HG03159 (cell line): ENCODE results near the gene AFMID.

Experiments
- ATAC-seq: cut with Tn5 transposase; IDR thresholded peaks from one replicate; pipeline ENCODE4 v1.9.1; 2021; ENCODE audit warnings: mild to moderate bottlenecking, moderate library complexity; ENCODE audit not compliant: unreplicated experiment

The AFMID gene

DNA sequence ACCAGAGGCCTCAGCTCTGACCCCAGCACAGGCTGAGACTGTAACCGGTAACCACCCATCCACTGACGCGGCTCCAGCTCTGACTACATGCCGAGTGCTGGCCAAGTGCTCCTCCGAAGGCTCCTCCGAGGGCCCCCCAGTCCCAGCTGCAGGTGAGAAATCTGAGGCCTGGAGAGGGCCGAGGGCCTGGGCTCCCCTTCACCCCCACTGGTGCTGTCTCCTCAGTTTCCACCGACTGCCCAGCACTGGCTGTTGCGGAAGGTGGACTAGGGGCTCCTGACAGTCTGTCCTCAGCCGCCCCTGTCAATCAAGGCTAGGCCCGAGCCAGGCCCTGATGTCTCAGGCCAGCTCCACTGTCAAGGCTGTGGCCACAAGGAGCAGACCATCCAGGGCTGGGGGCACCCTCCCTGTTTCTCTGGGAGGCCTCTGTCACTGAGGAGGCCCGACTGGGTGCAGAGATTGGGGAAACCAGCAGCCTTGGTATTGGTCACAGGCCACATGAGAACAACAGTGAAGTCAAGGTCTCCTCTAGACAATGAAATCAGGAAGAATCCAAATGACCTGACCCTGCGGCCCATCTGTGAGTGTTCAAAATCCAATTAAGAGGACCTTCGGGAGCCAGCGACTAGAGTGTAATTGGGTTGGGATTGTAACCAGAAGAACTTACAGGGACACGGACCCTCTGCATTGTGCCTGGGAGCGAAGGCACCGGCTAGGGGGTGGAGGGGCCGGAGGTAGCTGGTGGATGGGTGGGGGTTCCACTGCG lies 49.4 kb downstream of the AFMID start:
- ATAC-seq: no peak

DNA sequence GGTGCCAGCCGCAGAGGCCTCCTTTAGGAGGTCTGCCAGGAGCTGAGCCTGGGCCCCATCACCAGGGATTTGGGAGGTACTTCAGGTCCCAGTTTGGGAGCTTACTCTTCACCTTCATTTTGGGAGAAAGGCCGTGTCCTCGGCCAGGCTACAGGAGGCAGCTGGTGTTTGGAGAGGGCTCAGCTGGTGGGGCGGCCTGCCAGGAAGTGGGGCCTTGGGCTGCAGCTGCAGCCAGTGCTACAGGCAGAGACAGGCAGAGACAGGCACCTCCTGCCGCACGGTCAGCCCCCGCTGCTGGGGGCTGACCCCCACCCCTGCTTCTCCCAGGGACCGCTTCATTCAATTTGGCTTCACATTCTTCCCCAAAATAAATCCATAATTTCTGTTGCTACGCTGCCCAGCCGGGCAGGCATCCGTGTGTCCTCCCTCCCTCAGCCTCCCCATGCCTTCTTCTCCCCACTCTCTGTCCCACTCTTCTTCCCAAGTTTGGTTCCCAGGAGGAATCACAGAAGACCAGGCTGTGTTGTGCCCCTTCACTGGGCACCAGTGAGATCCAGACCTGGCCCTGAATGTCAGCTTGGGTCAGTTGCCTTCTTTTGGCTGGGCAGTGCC lies 50.3 kb downstream of the AFMID start:
- no peak for ATAC-seq

GRCh38 chr17:78238823-78239488 lies 51.8 kb downstream of the AFMID start:
- ATAC-seq: no peak

DNA sequence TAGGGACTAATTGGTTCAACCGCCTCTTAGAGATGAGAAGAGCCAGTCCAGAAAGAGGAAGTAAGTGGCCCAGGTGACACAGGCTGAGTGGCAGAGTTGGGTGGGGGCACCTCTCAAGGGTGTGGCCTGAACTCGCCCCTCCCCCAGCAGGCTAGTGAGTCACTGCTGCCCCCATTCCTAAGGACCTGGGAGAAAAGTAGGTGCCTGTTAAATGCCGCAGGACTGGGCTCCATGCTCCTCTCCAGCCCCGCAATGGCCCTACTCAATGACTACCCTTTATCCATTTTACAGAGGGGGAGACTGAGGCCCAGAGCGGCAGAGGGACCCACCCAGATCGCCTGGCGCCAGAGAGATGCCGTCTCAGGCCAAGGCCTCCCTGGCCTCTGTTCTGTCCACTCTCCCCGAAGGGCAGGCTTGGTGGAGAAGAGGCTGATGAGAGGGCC lies 52.3 kb downstream of the AFMID start:
- ATAC-seq: no peak

DNA sequence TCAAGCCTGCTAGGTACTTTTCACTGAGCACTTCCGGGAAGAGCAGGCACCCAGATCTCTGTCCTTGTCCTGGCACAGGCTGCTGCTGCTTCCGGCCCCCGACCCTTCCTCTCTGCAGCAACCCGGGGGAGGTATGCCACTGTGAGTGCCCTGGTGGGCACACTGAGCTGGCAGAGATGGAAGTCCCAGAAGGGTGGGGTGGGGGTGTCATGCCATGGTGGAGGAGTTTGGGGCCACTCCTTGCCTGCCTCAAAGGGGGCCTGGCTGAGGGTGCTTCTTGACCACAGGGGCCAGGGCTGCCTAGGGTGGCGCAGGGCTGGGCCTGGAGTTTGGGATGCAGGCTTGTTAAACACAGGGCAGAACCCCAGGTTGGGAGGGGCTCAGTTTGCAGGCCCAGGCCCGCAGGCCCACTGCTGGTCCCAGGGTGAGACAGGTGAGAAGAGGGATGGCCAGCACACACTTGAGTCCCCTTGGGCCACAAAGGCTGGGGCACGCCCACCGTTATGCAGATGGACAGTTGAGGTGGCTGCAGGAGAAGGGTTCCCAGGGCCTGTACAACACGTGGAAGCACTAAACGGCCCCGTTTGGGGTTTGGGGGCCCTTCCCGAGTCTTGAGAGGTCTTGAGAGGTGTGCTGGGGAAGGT lies 53.0 kb downstream of the AFMID start:
- no peak for ATAC-seq

DNA sequence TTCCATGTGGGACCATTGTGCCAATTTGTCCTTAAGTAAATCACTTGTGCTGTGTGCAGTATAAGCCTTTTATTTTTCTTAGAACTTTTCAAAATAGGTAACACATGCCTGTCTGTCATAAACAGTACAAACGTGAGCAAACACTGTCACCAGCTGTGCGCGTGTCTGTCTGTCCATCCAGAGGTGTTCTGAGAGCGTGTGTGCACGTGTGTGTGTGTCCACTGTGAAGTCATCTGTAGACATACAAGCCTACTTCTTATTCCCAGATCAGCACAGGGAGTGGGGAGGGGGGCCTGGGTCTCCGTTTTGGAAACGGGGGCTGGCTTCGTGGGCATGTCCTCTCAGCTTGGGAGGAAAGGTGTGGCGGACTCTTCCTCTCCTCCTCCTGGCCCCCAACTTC lies 53.7 kb downstream of the AFMID start:
- ATAC-seq: no peak

GRCh38 chr17:78241277-78242023 lies 54.3 kb downstream of the AFMID start:
- no peak for ATAC-seq

GRCh38 chr17:78242024-78242742 lies 55.0 kb downstream of the AFMID start:
- no peak for ATAC-seq

DNA sequence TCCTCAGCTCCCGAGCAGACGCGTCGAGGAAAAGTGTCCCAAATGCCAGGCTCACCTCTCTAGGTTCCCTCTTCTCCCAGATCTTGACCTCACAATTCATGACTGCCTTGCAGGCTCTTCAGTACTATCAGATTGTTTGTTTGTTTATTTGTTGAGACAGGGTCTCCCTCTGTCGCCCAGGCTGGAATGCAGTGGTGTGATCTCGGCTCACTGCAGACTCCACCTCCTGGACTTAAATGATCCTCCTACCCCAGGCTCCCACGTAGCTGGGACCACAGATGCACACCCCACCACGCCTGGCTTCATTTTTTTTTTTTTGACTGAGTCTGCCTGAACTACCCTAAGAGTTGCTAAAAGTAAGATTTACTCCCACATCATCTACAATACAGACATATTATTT lies 60.1 kb downstream of the AFMID start:
- ATAC-seq: no peak

- no peak for ATAC-seq
These were observed 61.1 kb downstream of the AFMID start for GRCh38 chr17:78248051-78248914.

GRCh38 chr17:78249074-78249817 lies 62.1 kb downstream of the AFMID start:
- ATAC-seq: no peak

DNA sequence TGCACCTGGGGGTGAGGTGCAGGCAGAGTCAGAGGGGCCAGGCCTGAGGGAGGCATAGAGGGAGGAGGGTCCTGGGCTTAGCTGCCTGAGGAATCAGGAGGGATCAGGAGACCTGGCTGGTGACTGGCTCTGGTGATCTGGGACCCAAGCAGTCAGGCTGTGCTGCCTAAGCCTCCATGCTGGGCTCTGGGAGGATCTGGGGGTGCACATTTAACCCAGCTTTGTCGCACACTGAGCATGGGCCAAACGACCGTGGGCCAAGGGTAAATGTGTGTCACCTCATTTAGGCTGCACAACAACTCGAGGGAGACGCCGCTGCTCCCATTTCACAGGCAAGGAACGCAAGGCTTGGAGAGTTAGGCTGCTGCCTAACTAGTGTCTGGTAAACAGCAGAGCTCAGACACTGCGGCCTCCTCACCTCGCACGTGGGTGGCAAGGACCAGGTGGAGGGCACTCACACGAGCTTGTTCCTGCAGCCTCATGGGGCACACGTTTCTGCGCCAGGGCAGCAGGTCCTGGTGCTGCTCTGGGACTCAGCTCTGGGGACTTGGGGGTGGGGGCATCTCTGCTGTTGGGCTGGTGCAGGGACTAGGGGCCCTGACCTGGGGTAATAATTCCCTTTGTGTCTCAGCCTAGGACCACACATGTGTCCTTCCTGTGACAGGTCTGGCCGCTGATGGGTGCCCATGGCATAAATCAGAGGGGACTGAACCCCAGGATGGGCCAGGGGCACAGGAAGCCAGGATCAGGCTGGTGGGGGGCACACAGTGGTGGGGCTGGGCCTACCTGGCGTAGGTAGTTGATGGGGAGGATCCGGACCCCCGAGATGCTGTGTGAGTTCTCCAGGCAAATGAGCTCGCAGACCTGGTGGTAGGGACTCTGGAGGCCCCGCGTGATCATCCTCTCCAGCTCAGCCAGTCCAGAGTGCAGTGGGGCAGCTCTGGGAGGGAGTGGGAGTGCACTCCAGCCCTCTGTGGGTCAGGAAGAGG lies 63.0 kb downstream of the AFMID start:
- no peak for ATAC-seq

GRCh38 chr17:78250891-78251772 lies 64.0 kb downstream of the AFMID start:
- ATAC-seq: peak; percentile 47

DNA sequence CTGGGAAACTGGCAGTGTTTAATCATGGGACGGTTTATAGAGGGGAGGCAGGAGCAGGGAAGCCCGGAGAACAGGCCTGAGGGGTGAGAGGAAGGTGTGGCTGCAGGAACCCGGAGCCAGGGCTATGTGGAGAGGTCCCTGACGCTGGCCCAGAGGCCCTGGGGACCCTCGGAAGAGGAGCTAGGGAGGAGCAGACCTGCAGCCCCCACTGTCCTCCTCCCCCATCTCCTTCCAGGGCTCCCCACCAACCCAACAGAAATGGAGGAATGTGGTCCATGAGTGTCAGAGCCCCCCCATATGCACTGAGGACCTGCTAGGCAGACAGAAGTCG lies 64.6 kb downstream of the AFMID start:
- ATAC-seq: no peak

GRCh38 chr17:78252111-78252634 lies 65.0 kb downstream of the AFMID start:
- no peak for ATAC-seq
